Skeletal muscle cell (primary cell): ENCODE data around the gene COMMD9.
A peak's percentile ranks its signal among the peaks of the same experiment; 100 is the strongest.

Experiments used
- DNase-seq: peaks from one replicate; pipeline ENCODE4 v3.0.0-alpha.2; 2010; ENCODE audit warnings: low read depth
- H3K4me3 ChIP-seq: 2 replicates; pipeline ENCODE4 v1.5.1; 2011; ENCODE audit warnings: low read depth, mild to moderate bottlenecking, control low read depth, low read length, moderate library complexity

The COMMD9 gene

DNA sequence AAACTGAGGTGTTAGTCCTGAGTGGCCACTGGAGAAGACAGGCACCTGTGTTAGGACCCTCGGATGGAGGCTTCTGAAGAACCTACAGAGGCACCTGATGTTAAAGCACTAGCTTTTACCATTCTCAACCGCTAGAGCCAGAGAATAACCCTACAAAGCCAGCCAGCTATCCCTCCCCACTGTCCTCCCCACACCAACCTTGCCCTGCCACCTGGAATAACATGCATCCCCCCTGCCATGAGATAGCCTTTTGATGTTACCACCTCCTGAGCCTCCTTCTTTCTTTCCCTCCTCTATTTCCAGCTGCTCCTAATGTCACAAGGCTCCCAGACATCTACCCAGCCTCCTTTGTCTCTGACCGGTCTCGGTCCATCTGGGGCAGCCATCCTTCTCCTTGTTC, 28.1 kb downstream of the COMMD9 start:
- H3K4me3 ChIP-seq = no peak overlapping the region
- no peak for DNase-seq

DNA sequence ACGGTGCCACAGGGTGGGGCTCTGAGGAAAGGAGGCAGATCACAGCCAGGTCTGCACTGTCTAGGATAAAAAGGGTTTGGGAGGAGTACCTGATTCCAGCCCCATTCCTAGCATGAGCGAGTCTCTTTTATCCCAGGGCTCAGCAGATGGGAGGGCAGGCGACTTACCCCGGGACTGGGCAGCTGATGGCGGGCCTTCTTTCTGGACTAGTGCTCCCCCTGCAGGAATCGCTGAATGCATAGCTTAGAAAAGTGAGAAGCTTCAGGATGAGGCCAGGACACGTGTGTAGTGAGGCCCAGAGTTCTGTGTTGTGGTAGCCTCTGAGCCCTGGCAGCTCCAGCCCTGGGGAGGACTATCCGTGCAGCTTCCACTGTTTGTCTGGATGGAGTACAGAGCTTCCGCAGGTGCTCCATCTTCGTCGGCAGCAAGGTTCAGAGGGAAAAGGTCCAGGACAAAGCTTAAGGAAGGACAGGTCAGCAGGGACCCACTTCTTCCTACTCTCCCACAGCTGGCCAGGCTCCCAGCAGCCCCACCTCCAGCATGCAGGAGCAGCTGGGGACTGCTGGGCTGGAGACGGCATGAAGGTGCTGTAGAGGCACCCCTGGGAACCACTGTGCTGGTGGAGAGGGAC, 30.4 kb downstream of the COMMD9 start:
- DNase-seq = peak; percentile 48
- H3K4me3 ChIP-seq = no peak overlapping the region

DNA sequence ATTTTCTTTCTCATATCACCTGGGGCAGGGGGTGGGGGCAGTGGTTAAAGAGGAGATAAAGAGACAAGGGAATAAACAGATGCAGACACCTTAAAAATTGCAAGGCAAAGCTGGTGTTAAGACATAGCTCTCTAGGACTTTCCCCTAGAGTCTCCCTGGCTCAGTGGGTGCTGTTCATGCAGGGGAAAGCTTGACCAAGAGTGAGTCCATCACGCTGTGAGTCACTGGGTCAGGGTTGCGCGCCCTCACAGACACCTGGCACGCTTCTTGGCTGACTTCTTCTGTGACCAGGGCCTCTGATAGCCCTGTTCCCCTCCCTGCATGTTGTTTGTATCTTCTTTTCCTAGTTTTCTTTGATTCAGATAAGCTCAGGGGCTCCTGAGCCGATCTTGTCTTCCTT, 31.9 kb downstream of the COMMD9 start:
- DNase-seq = no peak
- no peak overlapping the region for H3K4me3 ChIP-seq

DNA sequence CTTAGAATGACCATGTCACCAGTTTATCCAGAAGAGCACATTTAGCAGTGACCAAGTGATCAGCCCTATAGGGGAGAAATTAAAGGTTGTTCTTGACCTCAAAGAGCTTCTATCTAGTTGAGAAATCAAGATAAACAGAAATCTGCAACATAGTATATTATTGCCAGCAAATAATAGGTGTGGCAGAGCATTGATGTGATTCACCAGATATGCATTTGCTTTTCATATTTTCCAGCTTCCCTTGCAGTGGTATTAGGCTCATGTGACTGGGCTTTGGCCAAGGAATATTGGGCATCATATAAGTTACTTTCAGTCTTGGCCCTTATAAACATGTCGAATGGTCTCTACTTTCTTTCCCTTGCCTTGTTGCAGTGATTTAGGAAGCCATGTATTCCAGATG, 34.5 kb downstream of the COMMD9 start:
- no peak for DNase-seq

DNA sequence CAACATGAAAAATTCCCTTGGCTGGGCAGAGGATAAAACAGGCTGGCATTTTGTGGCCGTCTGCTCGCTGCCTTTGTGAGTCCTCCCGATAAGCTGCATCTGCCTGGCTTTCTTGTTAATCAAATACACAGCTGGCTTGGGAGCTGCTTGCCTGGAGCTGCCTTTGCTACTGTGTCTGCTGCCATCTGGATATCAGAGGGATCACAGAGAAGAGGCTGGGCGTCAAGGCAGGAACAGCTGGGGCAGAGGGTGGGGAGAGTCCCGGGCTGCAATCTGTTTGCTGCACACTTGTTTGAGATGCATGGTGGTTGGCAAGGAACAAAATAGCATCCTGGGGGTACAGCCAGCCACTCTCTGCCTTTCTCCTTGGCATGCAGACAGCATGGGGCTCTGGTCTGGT, 36.0 kb downstream of the COMMD9 start:
- DNase-seq = no peak

More for the DNA sequence above, 34.5 kb downstream of the COMMD9 start:
- no peak overlapping the region for H3K4me3 ChIP-seq

DNA sequence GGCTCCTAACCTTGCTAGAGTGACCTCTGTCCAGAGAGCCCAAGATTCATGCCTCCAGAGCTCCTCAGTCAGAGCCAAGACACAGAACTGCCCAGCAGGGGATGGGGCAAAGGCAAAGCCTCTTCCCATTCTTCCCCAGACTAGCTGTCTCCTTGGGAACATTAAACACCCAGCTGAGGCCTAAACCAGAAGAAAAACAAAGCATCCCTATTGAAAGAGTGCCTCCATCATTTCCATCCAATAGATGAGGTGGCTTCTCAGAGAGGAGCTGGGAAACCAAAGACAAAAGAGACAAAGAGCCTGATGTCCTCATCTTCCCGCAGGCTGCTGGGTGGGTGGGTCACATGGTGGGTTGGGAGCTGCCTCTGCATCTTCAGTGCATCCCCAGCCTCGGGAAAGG, 37.4 kb downstream of the COMMD9 start:
- no peak for DNase-seq

More for the DNA sequence above, 36.0 kb downstream of the COMMD9 start:
- H3K4me3 ChIP-seq = no peak overlapping the region

DNA sequence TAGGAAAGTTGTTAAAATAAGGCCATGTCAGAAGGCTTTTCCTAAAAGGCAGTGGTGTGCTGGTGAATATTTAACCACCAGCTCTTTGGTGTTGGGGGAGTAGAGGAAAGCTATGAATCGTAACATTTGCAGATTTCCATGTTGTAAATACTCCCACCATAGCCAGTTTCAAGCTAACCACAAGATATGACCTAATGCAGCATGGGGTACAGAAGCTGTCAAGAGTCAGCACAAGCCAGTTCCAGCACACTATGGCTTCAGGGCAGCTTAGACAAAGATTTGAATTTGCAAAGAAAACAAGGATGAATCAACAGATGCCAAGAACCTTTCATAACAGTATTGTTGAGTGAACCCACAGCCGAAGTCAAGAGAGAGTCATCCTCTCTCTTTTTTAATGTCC, 40.0 kb downstream of the COMMD9 start:
- DNase-seq = peak; percentile 93

More for the DNA sequence above, 37.4 kb downstream of the COMMD9 start:
- H3K4me3 ChIP-seq = no peak overlapping the region

DNA sequence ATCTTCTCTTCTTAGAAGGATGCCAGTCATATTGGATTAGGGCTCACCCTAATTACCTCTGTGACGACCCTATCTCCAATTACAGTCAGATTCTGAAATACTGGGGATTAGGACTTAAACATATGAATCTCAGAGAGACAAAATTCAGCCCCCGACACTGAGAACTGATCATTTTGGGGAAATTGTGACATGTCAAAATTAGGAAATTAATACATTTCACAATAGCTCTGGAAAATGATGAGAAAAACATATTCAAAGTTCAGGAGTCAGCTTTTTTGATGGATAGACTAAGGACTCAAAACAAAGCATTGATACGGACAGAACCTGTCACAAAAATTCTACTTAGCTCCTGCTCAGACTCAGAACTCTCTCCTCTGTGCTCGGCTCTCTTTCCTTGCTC, 40.8 kb downstream of the COMMD9 start:
- DNase-seq = no peak
- H3K4me3 ChIP-seq = no peak overlapping the region

More for the DNA sequence above, 40.0 kb downstream of the COMMD9 start:
- H3K4me3 ChIP-seq = no peak overlapping the region

DNA sequence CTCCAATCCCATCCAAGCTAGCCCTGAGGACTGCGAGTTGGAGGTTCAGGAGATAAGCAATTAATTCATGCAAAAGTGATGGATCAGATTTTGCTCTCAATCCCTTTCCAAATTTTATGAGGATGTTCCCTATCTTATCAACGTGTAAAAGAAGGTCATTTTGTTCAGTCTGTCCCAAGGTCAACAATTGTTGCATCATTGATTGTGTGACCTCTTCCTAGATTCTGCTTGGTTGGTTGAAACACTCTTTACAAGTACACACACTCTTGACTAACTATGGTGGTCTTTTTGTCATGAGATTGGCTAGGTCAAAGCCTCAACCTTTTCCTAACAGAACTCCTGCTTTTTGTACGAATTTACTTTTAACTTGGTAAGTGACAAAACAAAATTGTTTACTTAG, 41.7 kb downstream of the COMMD9 start:
- H3K4me3 ChIP-seq = no peak overlapping the region
- DNase-seq = no peak

DNA sequence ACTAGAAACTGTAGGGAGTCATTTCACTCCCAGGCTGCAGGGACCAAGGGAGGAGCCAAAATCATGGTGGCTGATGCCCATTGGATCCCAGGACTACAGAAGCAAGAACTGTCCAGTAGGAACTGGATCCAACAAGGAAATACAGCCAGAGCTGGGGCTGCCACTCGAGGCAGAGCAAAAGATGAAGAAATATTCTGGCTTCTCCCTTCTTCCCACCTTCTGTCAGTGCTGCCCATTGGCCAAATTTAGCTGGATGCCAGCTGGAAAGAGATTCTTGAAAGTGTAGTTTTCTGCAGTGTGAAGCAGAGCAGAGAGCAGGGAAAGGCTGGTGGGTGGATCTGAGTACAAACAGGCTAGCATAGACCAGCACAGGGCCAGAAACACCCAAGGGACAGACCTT, 45.6 kb downstream of the COMMD9 start:
- DNase-seq = no peak
- H3K4me3 ChIP-seq = no peak overlapping the region

DNA sequence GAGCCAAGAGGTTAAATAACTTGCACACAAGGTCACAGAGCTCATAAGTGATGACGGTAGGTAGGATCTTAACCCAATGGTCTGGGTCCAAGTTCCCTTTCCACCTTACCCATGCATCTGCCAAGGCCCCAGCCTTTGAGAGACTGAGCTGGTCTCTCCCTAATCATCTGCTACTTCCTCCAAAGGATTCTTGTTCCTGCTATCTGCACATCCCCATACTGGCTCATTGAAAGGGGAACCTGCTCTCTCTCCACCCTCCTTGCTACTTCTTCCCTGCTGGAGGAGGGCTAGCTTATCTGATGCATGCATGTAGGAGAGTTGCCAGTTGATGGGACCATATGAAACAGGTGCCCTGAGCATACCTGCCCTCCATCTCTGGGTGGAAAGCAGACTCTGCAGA, 47.7 kb downstream of the COMMD9 start:
- no peak overlapping the region for H3K4me3 ChIP-seq
- no peak for DNase-seq

DNA sequence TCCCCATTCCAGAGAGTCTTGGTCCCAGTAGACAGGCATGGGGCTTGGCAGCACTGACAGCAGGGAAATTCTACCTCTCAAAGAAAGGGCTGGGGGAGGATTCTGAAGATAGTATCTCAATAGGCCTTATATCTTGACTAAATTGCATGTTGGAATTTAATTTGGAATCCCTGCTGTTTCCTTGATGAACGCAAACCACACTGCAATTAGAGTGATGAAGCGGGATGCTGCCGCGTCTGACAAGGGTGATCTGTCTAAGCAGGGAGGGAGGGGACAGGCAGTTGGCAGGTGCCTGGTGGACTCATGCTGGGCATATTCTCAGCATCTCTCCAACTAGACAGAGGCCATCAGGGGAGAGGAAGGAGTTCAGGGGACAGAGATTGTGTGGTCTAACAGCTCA, 48.4 kb downstream of the COMMD9 start:
- no peak for DNase-seq
- no peak overlapping the region for H3K4me3 ChIP-seq

DNA sequence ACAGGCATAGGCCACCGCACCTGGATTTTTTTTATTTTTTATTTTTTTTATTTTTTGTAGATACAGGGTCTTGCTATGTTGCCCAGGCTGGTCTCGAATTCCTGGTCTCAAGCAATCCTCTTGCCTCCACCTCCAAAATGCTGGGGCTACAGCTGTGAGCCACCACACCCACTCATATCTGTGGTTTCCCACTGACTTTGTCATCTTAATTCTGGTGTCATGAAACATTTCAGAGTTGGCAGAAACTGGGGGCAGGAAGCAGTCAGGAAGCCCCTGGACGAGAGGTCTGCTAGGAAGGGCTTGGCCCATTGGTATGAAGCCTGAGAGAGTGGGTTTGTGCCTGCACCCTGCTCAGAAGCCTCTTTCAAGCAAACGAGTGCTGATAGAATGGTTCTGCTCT, 49.1 kb downstream of the COMMD9 start:
- no peak for DNase-seq
- no peak overlapping the region for H3K4me3 ChIP-seq

DNA sequence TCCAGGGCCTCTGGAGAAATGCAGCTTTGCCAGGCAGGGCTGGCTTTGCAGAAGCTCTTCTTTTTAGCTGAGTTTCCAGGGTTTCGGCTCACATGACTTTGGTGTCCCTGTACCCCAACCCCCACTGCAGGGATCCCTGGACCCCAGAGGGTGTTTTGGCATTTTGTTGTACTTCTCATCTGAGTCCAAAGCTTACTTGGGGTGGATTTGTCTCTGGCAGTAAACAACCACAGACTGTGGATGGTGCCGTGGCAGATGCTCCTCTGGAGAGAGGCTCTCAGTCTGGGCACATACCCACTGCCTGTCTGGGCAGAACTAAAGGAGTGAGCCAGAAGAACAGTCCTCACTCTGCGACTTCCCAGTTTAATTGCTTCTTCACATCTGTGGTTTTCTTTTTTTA, 49.6 kb downstream of the COMMD9 start:
- DNase-seq = no peak
- no peak overlapping the region for H3K4me3 ChIP-seq

DNA sequence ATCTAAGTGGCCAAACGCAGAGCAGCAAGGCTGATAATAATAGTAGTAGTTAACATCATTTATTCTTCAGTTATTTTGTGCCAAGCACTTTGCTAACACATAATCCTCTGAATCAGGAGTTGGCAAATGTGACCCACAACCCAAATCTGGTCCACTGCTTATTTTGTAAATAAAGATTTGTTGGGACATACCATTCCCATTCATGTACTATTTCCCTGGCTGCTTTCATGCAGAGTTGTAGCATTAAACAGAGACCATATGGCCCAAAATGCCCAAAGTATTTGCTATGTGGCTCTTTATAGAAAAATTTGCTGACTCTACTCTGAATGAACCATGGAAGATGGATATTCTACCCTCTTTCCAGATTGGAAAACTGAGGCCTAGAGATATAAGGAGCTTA, 50.3 kb downstream of the COMMD9 start:
- no peak overlapping the region for H3K4me3 ChIP-seq
- DNase-seq = no peak

DNA sequence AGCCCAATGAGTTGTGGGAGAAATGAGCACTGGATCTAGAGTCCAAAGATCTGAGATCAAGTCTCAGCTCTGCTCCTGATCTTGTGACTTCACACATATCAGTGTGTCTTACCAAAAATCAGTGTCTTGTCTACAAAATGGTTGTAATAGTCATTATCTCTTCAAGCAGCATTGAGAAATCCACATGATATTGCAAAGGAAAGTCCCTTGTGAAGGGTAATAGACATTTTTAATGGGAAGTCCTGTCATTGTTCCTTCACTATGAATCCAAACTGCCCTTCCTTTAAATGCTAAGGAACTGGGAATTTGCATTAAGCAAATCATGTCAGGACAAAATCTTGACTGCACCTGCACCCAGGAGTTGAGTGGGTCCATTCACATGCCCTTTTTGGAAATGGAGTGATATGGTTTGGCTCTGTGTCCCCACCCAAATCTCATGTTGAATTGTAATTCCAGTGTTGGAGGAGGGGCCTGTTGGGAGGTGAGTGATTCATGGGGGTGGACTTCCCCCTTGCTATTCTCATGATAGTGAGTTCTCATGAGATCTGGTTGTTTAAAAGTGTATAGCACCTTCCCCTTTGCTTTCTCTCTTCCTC, 51.1 kb downstream of the COMMD9 start:
- no peak overlapping the region for H3K4me3 ChIP-seq
- DNase-seq = no peak

DNA sequence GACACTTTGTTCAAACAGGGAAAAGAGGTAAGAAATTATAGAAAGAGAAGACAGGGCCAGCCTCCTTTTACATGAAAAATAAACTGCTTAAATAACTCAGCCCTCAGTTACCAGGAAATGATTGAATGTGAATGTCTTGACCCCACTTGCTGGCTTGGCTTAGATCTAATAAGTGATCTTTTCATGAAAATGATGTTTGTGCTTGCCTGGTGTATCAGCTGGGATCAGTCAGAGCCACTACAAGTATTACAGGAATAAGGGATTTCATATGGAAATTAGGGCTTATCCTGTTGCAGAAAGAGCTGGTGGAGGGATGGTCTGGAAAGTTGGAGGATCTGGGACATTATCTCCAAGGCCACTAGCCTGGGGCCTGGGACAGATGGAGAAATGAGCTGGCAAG, 51.8 kb downstream of the COMMD9 start:
- H3K4me3 ChIP-seq = no peak overlapping the region
- DNase-seq = no peak

DNA sequence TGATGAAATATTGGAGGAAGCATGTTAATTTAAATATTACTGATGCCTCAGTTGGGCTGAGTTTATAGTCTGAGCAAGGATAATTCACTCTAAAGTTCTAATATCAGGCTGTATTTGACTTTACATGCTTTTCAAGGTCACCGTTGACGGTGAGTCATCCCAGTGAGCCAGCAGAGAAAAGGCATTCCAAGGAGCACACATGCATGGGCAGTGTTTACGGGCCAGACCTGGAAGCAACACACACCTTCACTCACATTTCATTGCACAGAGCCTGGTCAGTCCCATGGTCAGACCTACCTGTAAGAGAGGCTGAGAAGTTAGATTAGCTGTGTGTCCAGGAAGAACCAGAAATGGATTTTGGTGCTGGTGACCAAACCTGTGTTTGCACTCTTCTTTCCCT, 53.5 kb downstream of the COMMD9 start:
- no peak for DNase-seq
- H3K4me3 ChIP-seq = no peak overlapping the region

DNA sequence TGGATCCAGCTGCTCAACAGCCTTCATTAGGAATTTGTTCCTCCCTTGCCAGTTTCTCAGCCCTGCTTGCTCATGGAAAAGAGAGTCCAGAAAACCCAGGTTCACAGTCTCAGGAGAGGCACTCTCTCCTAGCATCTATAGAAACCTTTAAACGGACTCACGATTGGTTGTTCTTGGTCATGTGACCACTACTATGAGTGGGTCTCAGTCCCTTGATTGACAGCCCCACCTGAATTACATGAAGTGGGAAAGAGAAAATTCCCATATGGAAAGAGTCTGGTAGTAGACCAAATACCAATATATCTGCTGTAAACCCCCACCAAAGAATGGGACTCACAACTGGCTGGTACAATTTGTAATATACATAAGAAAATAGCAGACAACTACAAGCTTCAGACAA, 54.4 kb downstream of the COMMD9 start:
- H3K4me3 ChIP-seq = no peak overlapping the region
- DNase-seq = no peak

DNA sequence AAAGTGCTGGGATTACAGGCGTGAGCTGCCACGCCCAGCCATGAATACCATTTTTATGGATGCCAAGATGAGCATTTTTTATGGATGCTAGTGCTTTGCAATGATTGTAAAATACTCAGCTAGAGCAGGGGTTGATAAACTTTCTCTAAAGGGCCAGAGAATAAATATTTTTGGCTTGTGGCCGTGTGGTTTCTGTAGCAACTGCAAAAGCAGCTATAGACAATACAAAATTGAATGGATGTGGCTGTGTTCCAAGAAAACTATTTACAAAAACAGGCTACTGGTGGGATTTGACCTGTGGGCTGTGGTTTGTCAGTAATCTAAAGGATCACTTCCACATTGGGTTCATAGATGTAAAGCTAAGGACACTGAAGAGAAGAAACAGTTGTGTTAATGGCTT, 56.0 kb downstream of the COMMD9 start:
- H3K4me3 ChIP-seq = no peak overlapping the region
- peak; percentile 33 for DNase-seq
